Loucy (cell line): ENCODE results near the gene PTPRN2.

Experiments
- CTCF ChIP-seq: fragments of 200-600 bp; sonication (generic); conservative IDR thresholded peaks from 2 replicates; pipeline ENCODE4 v1.5.1; 2014; ENCODE audit warnings: mild to moderate bottlenecking, antibody characterized with exemption, low read length
- EZH2phosphoT487 ChIP-seq: fragments of 200-600 bp; IDR thresholded peaks from 2 replicates; pipeline ENCODE4 v1.6.1; 2018; ENCODE audit warnings: antibody characterized with exemption, mild to moderate bottlenecking, moderate library complexity, borderline replicate concordance

GRCh38 chr7:157739031-157739430 lies 848.6 kb downstream of the PTPRN2 start:
- TF ChIP-seq CTCF = no peak
- no peak for TF ChIP-seq EZH2phosphoT487
